ENCODE results near the gene NEIL3.

DNA sequence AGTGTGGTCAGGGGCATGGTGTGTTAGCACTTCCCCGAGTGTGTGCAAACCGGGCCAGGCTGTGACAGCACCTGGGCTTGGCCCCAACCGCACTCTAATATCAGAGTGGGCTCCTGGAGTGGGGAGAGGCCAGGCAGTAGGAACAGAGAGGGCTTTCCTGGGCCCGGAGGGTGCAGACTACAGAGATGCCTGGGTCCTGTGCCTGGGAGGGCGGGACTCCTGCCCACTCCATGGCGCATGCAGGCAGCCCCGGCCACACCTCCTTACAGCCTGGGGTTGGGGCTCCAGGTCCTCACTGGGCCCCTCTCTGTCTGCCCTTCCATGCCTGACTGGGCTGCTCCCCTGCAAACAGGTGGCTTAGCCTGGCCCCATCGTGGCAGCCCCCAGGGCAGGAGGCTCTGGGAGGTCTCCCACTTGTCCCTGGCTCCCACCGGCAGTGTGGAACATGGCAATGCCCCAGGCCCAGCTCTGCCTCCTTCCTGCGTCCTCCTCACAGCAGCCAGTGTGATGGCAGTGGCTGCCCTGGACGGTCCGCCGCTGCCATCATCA lies 72.2 kb downstream of the NEIL3 start:
- no peak for TF ChIP-seq CTCF (IDR thresholded peaks at IDR 0.05; ENCODE audit: borderline replicate concordance, extremely low read depth, low read length, poor library complexity, severe bottlenecking)
- TF ChIP-seq EZH2 (IDR thresholded peaks at IDR 0.05; ENCODE audit: borderline replicate concordance, low read depth, low read length, severe bottlenecking): no peak

Data from DND-41 (cell line).